GM12878 (cell line): ENCODE data around the gene EHMT2. TPM values are rescaled to one million over a fixed set of nuclear protein-coding genes. Genes with fewer than 3 reads are reported as not detected.
"Not testable (repeated sequence)": the region's sequence is repeated elsewhere in the genome, so short reads cannot be mapped to it uniquely, and the experiment has no call there.

Experiments used
- ATAC-seq: fragments of 200-7000 bp; cut with Tn5 transposase; 3 replicates; pipeline ENCODE4 v1.9.1; 2020; ENCODE audit warnings: mild to moderate bottlenecking, moderate library complexity
- BruUV-seq: library from RNA; stranded (reverse); fragments of 400-500 nt; replicated peaks from 2 replicates; lab custom pipeline; 2021; lab: Mats Ljungman, UMichigan
- CTCF ChIA-PET: fragments of 300-600 bp; sonication (Branson Sonifier 250); formaldehyde crosslinking; extraction: SDS; loops from one replicate; lab custom pipeline; 2021; ENCODE audit warnings: inconsistent platforms; lab: Yijun Ruan, JAX
- POLR2A ChIA-PET: fragments of 350-600 bp; formaldehyde crosslinking; extraction: SDS; loops from one replicate; lab custom pipeline; 2021; ENCODE audit warnings: inconsistent platforms; lab: Charles Lee
- RAD21 ChIA-PET: fragments of 300-600 bp; sonication (Branson Sonifier 250); formaldehyde crosslinking; loops from one replicate; lab custom pipeline; 2023; ENCODE audit warnings: antibody characterized with exemption; ENCODE audit not compliant: unreplicated experiment; lab: Charles Lee
- SMC1A ChIA-PET: fragments of 300-600 bp; sonication (Branson Sonifier 250); formaldehyde crosslinking; loops from one replicate; lab custom pipeline; 2023; ENCODE audit not compliant: unreplicated experiment, uncharacterized antibody; lab: Charles Lee
- DNase-seq: peaks from one replicate; pipeline ENCODE4 v3.0.0-alpha.2; 2011; ENCODE audit warnings: low read depth, low spot score
- FAIRE-seq: peaks from 3 replicates; lab custom pipeline; 2011; peaks lifted over from hg19 to GRCh38; lab: Jason Lieb, UNC
- H2AFZ ChIP-seq: 2 replicates; pipeline ENCODE4 v1.6.0; 2011; ENCODE audit warnings: low read depth, low read length, control low read depth; ENCODE audit not compliant: control insufficient read depth
- H3K27ac ChIP-seq: 2 replicates; pipeline ENCODE4 v1.5.1; 2011; ENCODE audit warnings: control low read depth; ENCODE audit not compliant: control insufficient read depth, insufficient read depth
- H3K27me3 ChIP-seq, 2 experiments: replicated peaks in 1 of 2; 2 replicates each; pipeline versions ENCODE4 v1.6.0 to v1.6.1; 2011; ENCODE audit warnings: low read length in 1 of 2; ENCODE audit not compliant: control insufficient read depth in 2 of 2, insufficient read depth in 2 of 2
- H3K36me3 ChIP-seq, 2 experiments: 2 replicates each; pipeline ENCODE4 v1.5.1; 2011; ENCODE audit warnings: low read length in 1 of 2; ENCODE audit not compliant: control insufficient read depth in 2 of 2, insufficient read depth in 2 of 2
- H3K4me1 ChIP-seq: 2 replicates; pipeline ENCODE4 v1.6.1; 2011; ENCODE audit warnings: mild to moderate bottlenecking, low read length, moderate library complexity, mixed read lengths; ENCODE audit not compliant: control insufficient read depth, insufficient read depth
- H3K4me2 ChIP-seq: 2 replicates; pipeline ENCODE4 v1.6.0; 2011; ENCODE audit warnings: control low read depth; ENCODE audit not compliant: control insufficient read depth, insufficient read depth
- H3K4me3 ChIP-seq: fragments of 200-600 bp; sonication (generic); 2 replicates; pipeline ENCODE4 v1.5.1; 2016
- H3K79me2 ChIP-seq: 2 replicates; pipeline ENCODE4 v1.6.0; 2011; ENCODE audit warnings: low read length; ENCODE audit not compliant: control insufficient read depth, insufficient read depth
- H3K9ac ChIP-seq: 2 replicates; pipeline ENCODE4 v1.8.0; 2011; ENCODE audit warnings: low read length, control low read depth, mixed read lengths; ENCODE audit not compliant: control insufficient read depth, insufficient read depth
- H3K9me3 ChIP-seq: replicated peaks from 3 replicates; pipeline ENCODE4 v1.5.1; 2011; ENCODE audit warnings: mild to moderate bottlenecking, low read length; ENCODE audit not compliant: control insufficient read depth, insufficient read depth
- H4K20me1 ChIP-seq: 2 replicates; pipeline ENCODE4 v1.6.0; 2011; ENCODE audit not compliant: control insufficient read depth, insufficient read depth
- ATF7 ChIP-seq: fragments of 450-650 bp; IDR thresholded peaks from 2 replicates; pipeline ENCODE4 v1.6.1; 2016; ENCODE audit warnings: low read depth, mild to moderate bottlenecking
- CBFB ChIP-seq: IDR thresholded peaks from 2 replicates; pipeline ENCODE4 v1.6.1; 2016; ENCODE audit warnings: antibody characterized with exemption, low read depth
- EED ChIP-seq: sonication (generic); IDR thresholded peaks from 2 replicates; pipeline ENCODE4 v1.6.1; 2016; ENCODE audit warnings: antibody characterized with exemption, low read depth
- EP300 ChIP-seq, 2 experiments: fragments of 150-350 bp in 1 of 2; IDR thresholded peaks; 2 replicates each; pipeline ENCODE4 v1.6.1; 2011 to 2012; ENCODE audit warnings: low read depth in 2 of 2, low read length in 2 of 2, borderline replicate concordance in 1 of 2, improper control_type of control experiment in 1 of 2, inconsistent platforms in 1 of 2; ENCODE audit not compliant: control insufficient read depth in 1 of 2
- IKZF2 ChIP-seq, 2 experiments: fragments of 450-650 bp; IDR thresholded peaks; 2 replicates each; pipeline ENCODE4 v1.6.1; 2017; ENCODE audit warnings: mild to moderate bottlenecking in 2 of 2, moderate library complexity in 2 of 2
- IRF4 ChIP-seq: IDR thresholded peaks from 2 replicates; pipeline ENCODE4 v1.6.1; 2011; ENCODE audit warnings: low read depth, low read length
- MEF2B ChIP-seq: fragments of 450-650 bp; IDR thresholded peaks from 2 replicates; pipeline ENCODE4 v1.6.1; 2018; ENCODE audit warnings: mild to moderate bottlenecking, moderate library complexity; ENCODE audit not compliant: partially characterized antibody, poor library complexity, severe bottlenecking
- NFXL1 ChIP-seq: fragments of 450-650 bp; IDR thresholded peaks from 2 replicates; pipeline ENCODE4 v1.6.1; 2017; ENCODE audit warnings: antibody characterized with exemption, mild to moderate bottlenecking, borderline replicate concordance
- PML ChIP-seq: IDR thresholded peaks from 2 replicates; pipeline ENCODE4 v1.6.1; 2012; ENCODE audit warnings: low read length, inconsistent platforms
- POLR2A ChIP-seq: IDR thresholded peaks from 2 replicates; pipeline ENCODE4 v1.6.1; 2011; ENCODE audit warnings: low read depth, mild to moderate bottlenecking, low read length
- SREBF1 ChIP-seq: IDR thresholded peaks from 2 replicates; pipeline ENCODE4 v1.6.1; 2012; ENCODE audit warnings: mild to moderate bottlenecking, low read length
- WGBS: methylation state at CpG from one replicate; pipeline ENCODE4 v1.1.6; 2016; ENCODE audit warnings: low lambda C conversion rate; ENCODE audit not compliant: insufficient replicate concordance, insufficient coverage; ENCODE audit errors: missing lambda C conversion rate; 5-methylcytosine and 5-hydroxymethylcytosine counted together
- in situ Hi-C: fragments of 300-500 bp; cut with MboI; formaldehyde crosslinking; loops from 9 replicates; pipeline ENCODE4 v1.14.3; 2018; ENCODE audit warnings: mixed read lengths
- intact Hi-C: fragments of 100-400 bp; cut with micrococcal nuclease; formaldehyde crosslinking; loops from one replicate; pipeline ENCODE4 v1.14.2; 2022; ENCODE audit not compliant: unreplicated experiment
- polyA plus RNA-seq, 11 experiments: library from polyadenylated mRNA; depleted of rRNA in 4 of 11; unstranded in 6 of 11; stranded (reverse) in 5 of 11; fragments of >200 nt; fragmentation: Nextera tagmentation in 4 of 11; fragmentation: Illumina TruSeq in 1 of 11; extraction: Ambion mirVana in 4 of 11; extraction: Trizol in 1 of 11; gene quantifications; 1 replicate in 1 of 11; 2 replicates in 10 of 11; pipeline versions ENCODE4 v1.2.1 to v1.2.3, GENCODE V29; 2011 to 2016; ENCODE audit warnings: inconsistent platforms in 2 of 11, missing spikeins in 2 of 11, low read depth in 1 of 11
- total RNA-seq, 4 experiments: library from RNA; depleted of rRNA in 3 of 4; stranded (reverse); fragments of >200 nt in 3 of 4; fragmentation: Illumina TruSeq in 1 of 4; extraction: Trizol in 1 of 4; gene quantifications; 2 replicates each; pipeline versions ENCODE4 v1.2.1 to v1.2.3, GENCODE V29; 2013 to 2021
- TF ChIP-seq, protein P1 (sequence below): fragments of 450-650 bp; formaldehyde crosslinking; IDR thresholded peaks from 2 replicates; pipeline ENCODE4 v1.4.0; 2020; ENCODE audit warnings: mild to moderate bottlenecking, moderate library complexity
- TF ChIP-seq, protein P2 (sequence below): fragments of 450-650 bp; IDR thresholded peaks from 2 replicates; pipeline ENCODE4 v1.6.1; 2017; ENCODE audit warnings: mild to moderate bottlenecking, moderate library complexity

Gene EHMT2
- total and polyA plus RNA-seq, 10 of the 15 experiments (the other 5 are each of a cell fraction or from before 2014, with no cell fraction given) = 1.7 to 53.2 (median 36.3) TPM

DNA sequence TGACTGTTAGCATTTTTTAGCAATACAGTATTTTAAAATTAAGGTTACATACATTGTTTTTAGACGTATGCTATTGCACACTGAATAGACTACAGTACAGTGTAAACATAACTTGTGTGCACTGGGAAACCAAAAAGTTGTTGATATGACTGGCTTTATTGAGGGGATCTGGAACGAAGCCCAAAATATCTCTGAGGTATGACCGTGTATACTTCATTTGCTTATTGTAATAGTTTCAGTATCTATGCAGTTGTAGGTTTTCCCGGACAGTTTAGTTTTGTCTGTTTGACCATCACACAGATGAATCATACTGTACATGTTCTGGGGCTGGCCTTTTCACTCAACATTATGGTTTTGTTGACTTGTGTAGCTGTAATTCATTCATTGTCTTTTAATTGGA lies 11.3 kb upstream of the EHMT2 start (continued):
- peak in 1 of 2 experiments; percentile 51; a peak in 1 of 4 replicates for TF ChIP-seq EP300 (IDR thresholded peaks at IDR 0.05; ENCODE audit: borderline replicate concordance in 1 of 2, control insufficient read depth in 1 of 2, low read depth in 2 of 2, low read length in 2 of 2)
- TF ChIP-seq, protein P1, sequence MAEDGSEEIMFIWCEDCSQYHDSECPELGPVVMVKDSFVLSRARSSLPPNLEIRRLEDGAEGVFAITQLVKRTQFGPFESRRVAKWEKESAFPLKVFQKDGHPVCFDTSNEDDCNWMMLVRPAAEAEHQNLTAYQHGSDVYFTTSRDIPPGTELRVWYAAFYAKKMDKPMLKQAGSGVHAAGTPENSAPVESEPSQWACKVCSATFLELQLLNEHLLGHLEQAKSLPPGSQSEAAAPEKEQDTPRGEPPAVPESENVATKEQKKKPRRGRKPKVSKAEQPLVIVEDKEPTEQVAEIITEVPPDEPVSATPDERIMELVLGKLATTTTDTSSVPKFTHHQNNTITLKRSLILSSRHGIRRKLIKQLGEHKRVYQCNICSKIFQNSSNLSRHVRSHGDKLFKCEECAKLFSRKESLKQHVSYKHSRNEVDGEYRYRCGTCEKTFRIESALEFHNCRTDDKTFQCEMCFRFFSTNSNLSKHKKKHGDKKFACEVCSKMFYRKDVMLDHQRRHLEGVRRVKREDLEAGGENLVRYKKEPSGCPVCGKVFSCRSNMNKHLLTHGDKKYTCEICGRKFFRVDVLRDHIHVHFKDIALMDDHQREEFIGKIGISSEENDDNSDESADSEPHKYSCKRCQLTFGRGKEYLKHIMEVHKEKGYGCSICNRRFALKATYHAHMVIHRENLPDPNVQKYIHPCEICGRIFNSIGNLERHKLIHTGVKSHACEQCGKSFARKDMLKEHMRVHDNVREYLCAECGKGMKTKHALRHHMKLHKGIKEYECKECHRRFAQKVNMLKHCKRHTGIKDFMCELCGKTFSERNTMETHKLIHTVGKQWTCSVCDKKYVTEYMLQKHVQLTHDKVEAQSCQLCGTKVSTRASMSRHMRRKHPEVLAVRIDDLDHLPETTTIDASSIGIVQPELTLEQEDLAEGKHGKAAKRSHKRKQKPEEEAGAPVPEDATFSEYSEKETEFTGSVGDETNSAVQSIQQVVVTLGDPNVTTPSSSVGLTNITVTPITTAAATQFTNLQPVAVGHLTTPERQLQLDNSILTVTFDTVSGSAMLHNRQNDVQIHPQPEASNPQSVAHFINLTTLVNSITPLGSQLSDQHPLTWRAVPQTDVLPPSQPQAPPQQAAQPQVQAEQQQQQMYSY (CRISPR knock-in tag) = no peak
- peak; percentile 91 for TF ChIP-seq IRF4
- 0 out of 2 replicates have a peak, but pooled peaks have one; percentile 18 for TF ChIP-seq SREBF1
- peak; percentile 53 for TF ChIP-seq MEF2B
- TF ChIP-seq ATF7 = peak; percentile 46; the same call in 1 of the 2 replicates
- no peak for TF ChIP-seq NFXL1
- TF ChIP-seq IKZF2 (IDR thresholded peaks at IDR 0.05) = peak; percentile 44 to 60
- no peak for TF ChIP-seq POLR2A
- TF ChIP-seq PML = no peak
- TF ChIP-seq CBFB = 0 out of 2 replicates have a peak, but pooled peaks have one; percentile 40
- TF ChIP-seq, protein P2, sequence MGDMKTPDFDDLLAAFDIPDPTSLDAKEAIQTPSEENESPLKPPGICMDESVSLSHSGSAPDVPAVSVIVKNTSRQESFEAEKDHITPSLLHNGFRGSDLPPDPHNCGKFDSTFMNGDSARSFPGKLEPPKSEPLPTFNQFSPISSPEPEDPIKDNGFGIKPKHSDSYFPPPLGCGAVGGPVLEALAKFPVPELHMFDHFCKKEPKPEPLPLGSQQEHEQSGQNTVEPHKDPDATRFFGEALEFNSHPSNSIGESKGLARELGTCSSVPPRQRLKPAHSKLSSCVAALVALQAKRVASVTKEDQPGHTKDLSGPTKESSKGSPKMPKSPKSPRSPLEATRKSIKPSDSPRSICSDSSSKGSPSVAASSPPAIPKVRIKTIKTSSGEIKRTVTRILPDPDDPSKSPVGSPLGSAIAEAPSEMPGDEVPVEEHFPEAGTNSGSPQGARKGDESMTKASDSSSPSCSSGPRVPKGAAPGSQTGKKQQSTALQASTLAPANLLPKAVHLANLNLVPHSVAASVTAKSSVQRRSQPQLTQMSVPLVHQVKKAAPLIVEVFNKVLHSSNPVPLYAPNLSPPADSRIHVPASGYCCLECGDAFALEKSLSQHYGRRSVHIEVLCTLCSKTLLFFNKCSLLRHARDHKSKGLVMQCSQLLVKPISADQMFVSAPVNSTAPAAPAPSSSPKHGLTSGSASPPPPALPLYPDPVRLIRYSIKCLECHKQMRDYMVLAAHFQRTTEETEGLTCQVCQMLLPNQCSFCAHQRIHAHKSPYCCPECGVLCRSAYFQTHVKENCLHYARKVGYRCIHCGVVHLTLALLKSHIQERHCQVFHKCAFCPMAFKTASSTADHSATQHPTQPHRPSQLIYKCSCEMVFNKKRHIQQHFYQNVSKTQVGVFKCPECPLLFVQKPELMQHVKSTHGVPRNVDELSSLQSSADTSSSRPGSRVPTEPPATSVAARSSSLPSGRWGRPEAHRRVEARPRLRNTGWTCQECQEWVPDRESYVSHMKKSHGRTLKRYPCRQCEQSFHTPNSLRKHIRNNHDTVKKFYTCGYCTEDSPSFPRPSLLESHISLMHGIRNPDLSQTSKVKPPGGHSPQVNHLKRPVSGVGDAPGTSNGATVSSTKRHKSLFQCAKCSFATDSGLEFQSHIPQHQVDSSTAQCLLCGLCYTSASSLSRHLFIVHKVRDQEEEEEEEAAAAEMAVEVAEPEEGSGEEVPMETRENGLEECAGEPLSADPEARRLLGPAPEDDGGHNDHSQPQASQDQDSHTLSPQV = no peak
- TF ChIP-seq EED = peak; percentile 70

DNA sequence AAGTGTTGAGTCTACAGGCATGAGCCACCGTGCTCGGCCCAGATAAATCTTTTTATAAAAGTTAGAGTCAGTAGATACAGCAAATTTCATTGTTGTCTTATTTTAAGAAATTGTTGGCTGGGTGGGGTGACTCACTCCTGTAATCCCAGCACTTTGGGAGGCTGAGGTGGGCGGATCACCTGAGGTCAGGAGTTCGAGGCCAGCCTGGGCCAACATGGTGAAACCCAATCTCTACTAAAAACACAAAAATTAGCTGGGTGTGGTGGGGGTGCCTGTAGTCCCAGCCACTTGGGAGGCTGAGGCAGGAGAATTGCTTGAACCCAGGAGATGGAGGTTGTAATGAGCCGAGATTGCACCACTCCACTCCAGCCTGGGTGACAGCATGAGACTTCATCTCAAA lies 10.8 kb upstream of the EHMT2 start:
- in situ Hi-C loops, H3K79me2 ChIP-seq, ATAC-seq, H3K36me3 ChIP-seq, FAIRE-seq, H3K27ac ChIP-seq, RAD21 ChIA-PET, H3K4me2 ChIP-seq, BruUV-seq, H3K4me3 ChIP-seq, H2AFZ ChIP-seq, SMC1A ChIA-PET, H3K27me3 ChIP-seq, H3K9ac ChIP-seq, DNase-seq, H3K9me3 ChIP-seq, H4K20me1 ChIP-seq: not testable (repeated sequence)
- intact Hi-C loops = loop anchor here (10.0 kb wide), 1 partner anchor 363 kb away; the partner anchor contains the start of genes ATP6V1G2, DDX39B and NFKBIL1
- 55% methylated on average over 4 of the region's 5 CpGs for WGBS
- POLR2A ChIA-PET = interaction anchor here (0.8 kb wide), 1 partner anchor 679 kb away, joined by 4 read pairs; no protein-coding TSS in a partner anchor
- H3K4me1 ChIP-seq = peaks cover 25% of the 10 kb centered on the region
- CTCF ChIA-PET = interaction anchor here (1.5 kb wide), 1 partner anchor 14 kb away, joined by 3 read pairs; no protein-coding TSS in a partner anchor
